ENCODE data around the gene NOTO.

Gene NOTO

GRCh38 chr2:73235315-73236028, 33.1 kb downstream of the NOTO start:
- no peak for DNase-seq

DNA sequence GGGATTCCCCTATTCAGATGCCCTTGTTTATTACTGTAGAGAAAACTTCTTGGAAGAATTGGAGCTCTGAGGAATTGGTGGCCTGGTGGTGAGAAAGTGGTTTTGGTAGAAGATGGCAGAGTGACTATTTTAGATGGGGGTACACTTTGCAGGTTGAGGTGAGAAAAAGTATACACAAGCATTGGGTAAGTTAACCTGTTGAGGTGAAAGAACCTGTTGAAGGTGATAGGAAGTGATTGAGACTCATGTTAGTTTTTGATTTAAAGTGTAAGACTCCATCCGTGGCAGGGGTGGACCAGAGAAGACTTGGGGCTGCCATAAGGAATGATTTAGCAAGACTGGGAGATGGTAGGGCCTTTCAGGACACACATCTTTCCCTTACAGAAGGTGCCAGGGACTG, 34.8 kb downstream of the NOTO start:
- no peak for DNase-seq

DNA sequence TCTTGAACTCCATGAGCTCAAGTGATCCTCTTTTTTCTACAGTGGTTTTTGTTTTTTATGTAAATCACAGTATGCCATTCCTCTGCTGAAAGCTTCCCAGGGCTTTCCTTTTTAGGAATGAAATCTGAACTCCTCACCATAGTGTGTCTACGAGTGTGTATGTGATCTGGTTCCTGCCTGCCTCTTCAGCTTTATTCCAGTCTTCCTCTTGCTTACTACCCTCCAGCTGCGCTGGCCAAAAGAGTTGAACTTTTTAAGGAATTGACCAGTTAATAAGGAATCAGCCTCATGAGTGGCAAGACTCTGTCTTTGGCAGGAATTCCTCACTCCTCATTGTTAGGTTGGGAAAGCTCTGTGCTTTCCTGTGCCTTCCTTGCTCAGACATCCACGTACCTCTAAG, 35.8 kb downstream of the NOTO start:
- DNase-seq: no peak

GRCh38 chr2:73238976-73239375, 36.6 kb downstream of the NOTO start:
- DNase-seq: no peak

- no peak for DNase-seq
Measured at GRCh38 chr2:73239776-73240175, 37.4 kb downstream of the NOTO start.

GRCh38 chr2:73243884-73244570, 41.7 kb downstream of the NOTO start:
- DNase-seq: no peak

GRCh38 chr2:73244580-73244979, 42.2 kb downstream of the NOTO start:
- no peak for DNase-seq

DNA sequence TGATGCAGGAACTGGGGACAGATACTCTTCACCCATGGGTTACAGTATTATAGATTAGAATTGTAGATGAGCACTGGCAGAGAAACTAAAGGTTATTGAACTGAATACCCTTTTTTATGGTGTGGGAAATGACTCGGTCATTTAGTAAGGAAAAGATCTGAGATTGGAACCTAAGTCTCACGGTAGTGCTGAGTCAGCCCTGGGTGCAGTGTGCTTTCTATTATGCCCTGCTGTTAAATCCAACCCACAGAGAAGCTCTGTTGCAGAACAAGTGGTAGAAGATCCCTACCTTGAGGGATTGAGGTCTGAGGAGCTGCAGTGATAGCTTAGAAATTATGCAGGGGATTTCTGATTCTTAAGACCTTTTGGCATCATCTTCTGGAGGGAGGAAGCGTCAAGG, 44.5 kb downstream of the NOTO start:
- DNase-seq: no peak

DNA sequence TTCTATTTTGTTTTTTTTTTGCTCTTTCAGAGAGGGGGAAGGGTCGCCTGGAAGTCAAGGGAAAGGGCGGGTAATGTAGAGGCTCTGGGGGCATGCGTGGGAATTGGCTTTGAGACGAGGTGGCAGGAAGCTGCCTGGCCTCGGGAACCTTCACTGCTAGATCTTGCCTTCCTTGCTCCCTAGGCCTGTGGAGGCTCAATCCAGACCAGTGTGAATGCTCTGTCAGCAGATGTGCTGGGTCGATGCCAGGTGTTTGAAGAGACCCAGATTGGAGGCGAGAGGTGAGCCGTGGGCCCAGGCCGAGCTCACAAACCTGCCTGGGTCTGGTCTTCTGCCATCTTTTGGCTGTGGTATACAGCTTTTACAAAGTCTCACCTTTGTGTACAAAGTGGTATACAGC, 47.3 kb downstream of the NOTO start:
- no peak for DNase-seq

- DNase-seq: no peak
Measured at GRCh38 chr2:73250872-73251846, 48.8 kb downstream of the NOTO start.

DNA sequence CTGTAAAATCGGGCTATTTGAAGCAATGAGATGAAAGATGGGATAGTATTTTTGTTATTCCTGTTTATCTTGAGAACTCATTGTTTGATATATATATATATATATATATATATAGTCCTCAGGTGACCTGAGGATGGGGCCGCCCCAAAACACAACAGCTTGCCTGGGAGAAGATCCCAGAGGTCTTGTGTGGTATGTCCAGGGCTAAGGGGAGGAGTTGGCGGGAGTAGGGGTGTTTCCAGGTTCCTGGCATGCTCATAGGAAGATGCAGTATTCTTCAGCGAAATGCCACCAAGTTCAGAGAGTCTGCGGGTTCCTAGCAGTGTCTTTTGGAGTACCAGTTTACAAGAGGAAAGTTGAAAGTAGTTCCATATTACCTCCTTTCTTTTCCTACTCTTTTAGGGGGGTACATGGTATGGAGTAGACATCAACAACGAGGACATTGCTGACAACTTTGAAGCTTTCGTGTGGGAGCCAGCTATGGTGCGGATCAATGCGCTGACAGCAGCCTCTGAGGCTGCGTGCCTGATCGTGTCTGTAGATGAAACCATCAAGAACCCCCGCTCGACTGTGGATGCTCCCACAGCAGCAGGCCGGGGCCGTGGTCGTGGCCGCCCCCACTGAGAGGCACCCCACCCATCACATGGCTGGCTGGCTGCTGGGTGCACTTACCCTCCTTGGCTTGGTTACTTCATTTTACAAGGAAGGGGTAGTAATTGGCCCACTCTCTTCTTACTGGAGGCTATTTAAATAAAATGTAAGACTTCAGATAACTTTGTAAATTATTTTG, 50.1 kb downstream of the NOTO start:
- no peak for DNase-seq

- DNase-seq: no peak
Measured at GRCh38 chr2:73253400-73253799, 51.0 kb downstream of the NOTO start.

DNA sequence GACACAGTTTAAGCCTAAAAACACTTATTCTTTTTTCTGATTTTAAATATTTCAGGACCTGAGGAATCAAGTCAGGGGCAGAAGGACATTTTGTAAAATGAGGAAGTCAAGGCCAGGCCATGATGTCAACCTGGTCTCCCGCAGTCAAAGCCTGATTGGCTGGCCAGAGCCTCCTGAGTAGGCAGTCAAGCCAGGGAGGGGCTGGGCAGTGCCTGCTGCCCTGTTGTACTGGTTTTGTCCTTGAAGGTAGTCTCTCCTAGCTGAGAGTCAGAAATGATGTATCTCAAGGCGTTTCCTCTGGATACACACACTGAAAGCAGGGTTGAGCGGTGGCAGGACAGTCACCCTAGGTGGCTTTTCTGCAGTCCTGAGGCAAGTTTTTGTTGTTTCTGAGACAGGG, 51.5 kb downstream of the NOTO start:
- no peak for DNase-seq

- no peak for DNase-seq
Measured at GRCh38 chr2:73254343-73255006, 52.1 kb downstream of the NOTO start.

GRCh38 chr2:73255007-73255644, 52.8 kb downstream of the NOTO start:
- DNase-seq: no peak

DNA sequence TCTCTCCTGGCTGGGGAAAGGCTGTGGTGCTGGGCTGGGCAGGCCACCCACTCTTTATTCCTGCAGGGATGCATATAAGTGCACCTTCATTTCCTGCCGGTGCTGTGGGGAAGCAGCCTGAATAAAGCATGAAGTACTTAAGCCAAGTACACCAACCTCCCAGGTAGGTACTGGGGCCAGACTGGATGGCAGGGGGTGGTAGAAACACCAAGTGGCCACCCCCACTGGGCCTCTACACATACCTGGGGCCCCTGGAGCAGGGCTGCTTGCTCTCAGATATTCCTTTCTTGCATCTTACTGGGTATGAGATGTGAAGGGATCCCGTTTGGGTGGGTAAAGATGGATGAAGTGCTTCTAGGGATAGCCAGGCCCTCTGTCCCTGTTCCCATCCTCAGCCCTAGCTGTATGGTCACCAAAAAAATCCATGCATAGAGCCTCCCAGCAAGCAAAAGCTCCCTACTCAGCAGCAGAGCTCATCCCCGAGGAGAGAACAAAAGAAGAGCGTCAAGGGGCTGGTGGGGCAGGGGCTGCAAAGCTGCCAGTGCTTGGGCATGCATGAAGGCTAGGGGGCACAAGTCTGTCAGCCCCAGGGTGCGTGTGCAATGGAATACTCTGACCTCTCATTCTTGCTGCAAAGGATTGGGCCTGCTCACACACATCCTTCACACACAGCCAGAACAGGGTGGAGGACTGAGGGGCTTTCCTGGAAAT, 53.7 kb downstream of the NOTO start:
- no peak for DNase-seq

- DNase-seq: no peak
Measured at GRCh38 chr2:73256618-73256922, 54.2 kb downstream of the NOTO start.

DNA sequence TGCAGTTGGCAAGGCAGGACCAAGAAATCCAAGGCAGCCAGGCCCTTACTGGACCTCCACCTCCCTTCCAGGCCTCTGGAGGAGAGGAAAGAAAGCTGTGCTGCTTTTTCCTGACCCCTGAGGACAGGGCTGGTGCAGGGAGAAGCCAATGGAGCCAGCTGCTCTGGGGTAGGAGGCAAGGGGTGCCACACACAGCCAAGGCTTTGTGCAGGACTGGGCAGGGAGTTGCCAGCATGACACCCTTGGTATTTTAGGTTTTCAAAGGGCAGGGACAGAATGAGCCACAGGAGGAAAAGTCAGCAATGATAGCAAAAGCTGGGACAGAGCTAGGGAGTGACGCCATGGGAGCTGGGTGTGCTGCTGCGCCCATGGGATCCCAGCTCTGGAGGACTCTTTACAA, 54.6 kb downstream of the NOTO start:
- no peak for DNase-seq

DNA sequence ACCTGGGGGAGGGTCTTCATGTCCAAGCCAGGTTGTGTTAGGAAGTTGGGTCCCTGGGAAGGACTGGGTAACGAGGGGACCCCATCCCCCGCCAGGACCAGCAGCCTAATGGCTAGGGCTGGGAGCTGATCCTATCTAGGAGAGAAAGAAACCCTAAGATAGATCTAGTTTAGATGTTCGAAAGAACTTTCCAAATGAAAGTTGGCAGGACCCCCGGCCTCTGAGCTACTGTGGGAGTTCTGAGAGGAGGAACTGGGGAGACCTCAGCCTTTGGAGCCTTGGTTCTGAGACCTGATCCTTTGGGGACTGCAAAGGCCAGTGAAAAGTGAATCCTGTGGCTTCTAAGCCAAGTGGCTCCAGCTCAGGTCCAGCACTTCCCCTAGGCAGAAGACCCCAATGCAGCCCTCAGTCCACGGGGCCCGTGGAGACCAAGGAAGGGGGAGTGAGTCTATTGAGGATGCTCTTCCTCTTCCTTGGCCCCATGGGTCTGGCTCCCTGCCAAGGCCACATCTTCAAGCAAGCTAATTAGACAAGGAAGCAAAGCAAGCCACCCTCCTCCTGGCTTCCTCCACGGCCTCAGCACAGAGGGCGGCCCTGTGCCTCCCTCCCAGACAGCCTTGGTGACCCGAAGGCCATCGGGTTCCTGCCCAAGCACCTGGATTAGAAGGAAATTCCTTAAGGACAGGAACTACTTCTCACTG, 55.2 kb downstream of the NOTO start:
- no peak for DNase-seq

- no peak for DNase-seq
Measured at GRCh38 chr2:73258186-73258912, 56.0 kb downstream of the NOTO start.

All from NCI-H748 treated with DMSO at 0.1 percent for 48 hours (cell line).